ENCODE results near the gene TACC3. TPM values are rescaled to one million over a fixed set of nuclear protein-coding genes. Genes with fewer than 3 reads are reported as not detected.
A peak's percentile ranks its signal among the peaks of the same experiment; 100 is the strongest.

Gene TACC3
- total and polyA plus RNA-seq, 3 experiments from 2014 or later: 45.5 to 129 (median 124) TPM

DNA sequence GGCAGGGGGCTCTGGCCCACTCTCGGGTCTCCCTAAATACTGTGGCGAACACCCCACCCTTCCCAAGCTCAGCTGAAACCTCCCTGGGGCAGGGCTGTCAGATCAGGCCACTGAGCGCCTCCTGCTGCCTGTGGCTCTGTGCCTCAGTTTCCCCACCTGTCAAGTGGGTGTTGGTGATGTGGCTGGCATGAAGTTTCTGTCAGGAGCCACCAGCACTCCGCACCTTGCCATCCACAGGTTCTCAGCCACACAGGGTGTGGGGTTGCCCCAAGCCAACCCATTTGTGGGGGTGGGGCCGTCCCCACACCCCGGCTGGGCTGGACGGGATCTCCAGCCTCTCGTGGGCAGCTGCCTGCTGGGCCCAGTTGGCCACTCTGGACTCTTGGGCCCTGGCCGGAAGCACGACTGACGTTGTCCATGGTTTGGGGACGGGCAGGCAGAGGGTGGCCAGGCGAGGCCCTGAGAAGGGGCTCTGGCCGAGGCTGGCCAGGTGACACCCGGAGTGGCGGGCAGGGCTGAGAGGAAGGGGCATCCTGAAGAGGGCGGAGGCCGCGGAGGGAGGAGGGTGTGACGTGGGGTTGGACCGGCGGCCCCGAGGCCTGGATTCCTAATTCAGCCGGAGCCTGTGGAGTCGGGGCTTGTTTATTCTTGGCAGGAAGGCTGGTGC lies 66.2 kb downstream of the TACC3 start:
- Histone ChIP-seq H3K27ac (ENCODE audit: low read depth, low read length) (no peak overlapping the region), H3K9me3 (ENCODE audit: low read length) (no peaks in the 10 kb centered on the region), H3K36me3 (ENCODE audit: insufficient read depth, low read length) (no peaks in the 10 kb centered on the region), H3K27me3 (ENCODE audit: insufficient read depth, low read length, poor library complexity, severe bottlenecking) (no peaks in the 10 kb centered on the region), H3K4me3 (ENCODE audit: low read length) (no peak overlapping the region), H3K4me1 (ENCODE audit: insufficient read depth, low read length) (no peaks in the 10 kb centered on the region)
- H3K36me3 Mint-ChIP-seq: no peaks in the 10 kb centered on the region
- ChIA-PET POLR2A (no interaction called here), CTCF (no interaction called here)
- H3K27ac Mint-ChIP-seq: no peak overlapping the region
- H3K27me3 Mint-ChIP-seq: peaks cover 5 to 7% of the 10 kb centered on the region in 2 donors
- H3K4me1 Mint-ChIP-seq: no peaks in the 10 kb centered on the region
- no peak for DNase-seq
- no peaks in the 10 kb centered on the region for H3K9me3 Mint-ChIP-seq
- no peak overlapping the region for H3K4me3 Mint-ChIP-seq

DNA sequence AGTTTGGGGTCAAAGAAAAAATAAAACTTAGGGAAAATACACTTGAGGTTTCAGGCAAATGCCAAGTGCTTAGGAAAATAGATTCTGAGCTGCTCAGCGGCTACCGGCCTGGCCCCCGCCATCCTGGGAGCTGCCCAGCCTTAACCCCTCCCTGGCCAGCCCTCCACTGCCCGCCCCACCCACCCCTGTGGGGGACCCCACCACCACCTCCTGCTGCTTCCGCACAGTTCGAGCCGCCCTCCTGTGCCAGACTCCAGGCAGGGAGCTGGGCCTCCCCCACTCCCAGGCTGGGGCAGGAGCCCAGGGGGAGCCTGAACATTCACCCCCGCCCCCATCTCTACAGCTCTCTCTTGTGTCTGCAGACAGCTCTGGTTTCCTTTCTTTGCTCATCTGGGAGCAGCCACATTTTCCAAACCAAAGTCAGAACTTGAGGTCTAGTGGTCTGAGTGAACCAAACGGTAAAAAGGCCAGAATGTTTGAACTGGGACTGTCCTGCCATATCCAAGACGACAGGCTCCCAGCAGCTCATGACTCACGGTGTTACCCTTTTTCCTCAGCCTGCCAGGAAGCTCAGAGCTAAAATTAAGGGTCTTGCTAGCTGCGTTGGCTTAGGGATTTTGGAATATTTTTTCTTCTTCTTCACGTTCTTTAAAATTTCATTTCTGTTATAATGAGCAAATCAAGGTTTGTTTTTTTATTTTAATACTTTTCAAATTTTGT lies 67.1 kb downstream of the TACC3 start:
- no peaks in the 10 kb centered on the region for H3K4me1 Mint-ChIP-seq

DNA sequence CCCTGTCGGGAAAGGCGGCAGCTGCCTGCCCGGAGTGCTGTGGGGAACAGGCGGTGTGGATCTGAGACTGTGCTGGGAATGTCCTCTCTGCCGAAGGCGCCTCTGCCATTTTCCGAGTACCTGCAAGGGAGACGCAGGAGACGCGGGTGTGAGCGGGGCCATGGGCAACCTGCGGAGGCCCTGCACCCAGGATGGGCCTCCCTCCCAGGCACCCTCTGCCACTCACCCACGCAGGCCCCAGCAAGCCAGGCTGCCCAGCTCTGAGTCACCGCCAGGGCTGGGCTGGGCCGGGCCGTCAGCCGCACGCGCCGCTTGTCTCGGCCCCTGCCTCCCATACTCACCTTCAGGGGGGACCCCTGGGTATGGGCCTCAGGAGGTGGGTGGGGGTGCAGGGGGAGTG lies 68.2 kb downstream of the TACC3 start:
- Mint-ChIP-seq H3K4me1 (no peaks in the 10 kb centered on the region), H3K4me3 (no peak overlapping the region), H3K36me3 (no peaks in the 10 kb centered on the region), H3K27ac (no peak overlapping the region), H3K27me3 (peaks cover 5 to 7% of the 10 kb centered on the region in 2 donors), H3K9me3 (no peaks in the 10 kb centered on the region)
- no peak for DNase-seq
- Histone ChIP-seq H3K27ac (ENCODE audit: low read depth, low read length) (no peak overlapping the region), H3K9me3 (ENCODE audit: low read length) (no peaks in the 10 kb centered on the region), H3K4me3 (ENCODE audit: low read length) (no peak overlapping the region), H3K36me3 (ENCODE audit: insufficient read depth, low read length) (no peaks in the 10 kb centered on the region), H3K4me1 (ENCODE audit: insufficient read depth, low read length) (peaks cover 5% of the 10 kb centered on the region), H3K27me3 (ENCODE audit: insufficient read depth, low read length, poor library complexity, severe bottlenecking) (no peaks in the 10 kb centered on the region)
- ChIA-PET POLR2A (no interaction called here), CTCF (no interaction called here)

More for the DNA sequence above, 67.1 kb downstream of the TACC3 start:
- Mint-ChIP-seq H3K9me3 (no peaks in the 10 kb centered on the region), H3K27me3 (peaks cover 5 to 7% of the 10 kb centered on the region in 2 donors), H3K4me3 (no peak overlapping the region), H3K27ac (no peak overlapping the region), H3K36me3 (no peaks in the 10 kb centered on the region)
- Histone ChIP-seq H3K36me3 (ENCODE audit: insufficient read depth, low read length) (no peaks in the 10 kb centered on the region), H3K27ac (ENCODE audit: low read depth, low read length) (no peak overlapping the region), H3K4me3 (ENCODE audit: low read length) (no peak overlapping the region), H3K27me3 (ENCODE audit: insufficient read depth, low read length, poor library complexity, severe bottlenecking) (no peaks in the 10 kb centered on the region), H3K4me1 (ENCODE audit: insufficient read depth, low read length) (no peaks in the 10 kb centered on the region), H3K9me3 (ENCODE audit: low read length) (no peaks in the 10 kb centered on the region)
- no peak for DNase-seq
- ChIA-PET CTCF (no interaction called here), POLR2A (no interaction called here)

DNA sequence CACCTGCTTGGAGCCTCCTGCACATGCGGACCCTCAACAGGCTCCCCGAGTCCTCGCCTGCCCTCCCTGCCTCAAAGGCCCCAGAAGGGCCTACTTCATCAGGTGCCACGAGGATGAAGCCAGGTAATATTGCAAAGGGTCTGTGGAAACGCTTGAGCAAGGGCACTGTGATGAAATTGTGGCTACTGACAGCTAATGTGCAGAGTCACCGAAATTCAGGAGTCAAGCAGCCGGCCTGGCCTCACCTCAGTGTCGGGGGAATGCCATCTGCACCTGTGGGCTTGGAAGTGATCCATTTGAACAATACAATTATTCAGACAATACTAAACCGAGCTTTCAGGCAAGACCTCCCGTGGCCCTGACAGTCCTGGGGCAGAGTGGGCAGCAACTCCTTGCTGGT lies 68.7 kb downstream of the TACC3 start:
- no peaks in the 10 kb centered on the region for H3K27me3 ChIP-seq (ENCODE audit: insufficient read depth, low read length, poor library complexity, severe bottlenecking)
- H3K27ac ChIP-seq (ENCODE audit: low read depth, low read length): no peak overlapping the region
- Mint-ChIP-seq H3K4me3 (no peak overlapping the region), H3K4me1 (no peaks in the 10 kb centered on the region), H3K9me3 (no peaks in the 10 kb centered on the region), H3K36me3 (no peaks in the 10 kb centered on the region), H3K27me3 (peaks cover 5 to 7% of the 10 kb centered on the region in 2 donors), H3K27ac (no peak overlapping the region)
- ChIA-PET CTCF (no interaction called here), POLR2A (no interaction called here)
- H3K4me3 ChIP-seq (ENCODE audit: low read length): no peak overlapping the region
- no peaks in the 10 kb centered on the region for H3K36me3 ChIP-seq (ENCODE audit: insufficient read depth, low read length)
- H3K4me1 ChIP-seq (ENCODE audit: insufficient read depth, low read length): peaks cover 5% of the 10 kb centered on the region
- no peak for DNase-seq
- no peaks in the 10 kb centered on the region for H3K9me3 ChIP-seq (ENCODE audit: low read length)

DNA sequence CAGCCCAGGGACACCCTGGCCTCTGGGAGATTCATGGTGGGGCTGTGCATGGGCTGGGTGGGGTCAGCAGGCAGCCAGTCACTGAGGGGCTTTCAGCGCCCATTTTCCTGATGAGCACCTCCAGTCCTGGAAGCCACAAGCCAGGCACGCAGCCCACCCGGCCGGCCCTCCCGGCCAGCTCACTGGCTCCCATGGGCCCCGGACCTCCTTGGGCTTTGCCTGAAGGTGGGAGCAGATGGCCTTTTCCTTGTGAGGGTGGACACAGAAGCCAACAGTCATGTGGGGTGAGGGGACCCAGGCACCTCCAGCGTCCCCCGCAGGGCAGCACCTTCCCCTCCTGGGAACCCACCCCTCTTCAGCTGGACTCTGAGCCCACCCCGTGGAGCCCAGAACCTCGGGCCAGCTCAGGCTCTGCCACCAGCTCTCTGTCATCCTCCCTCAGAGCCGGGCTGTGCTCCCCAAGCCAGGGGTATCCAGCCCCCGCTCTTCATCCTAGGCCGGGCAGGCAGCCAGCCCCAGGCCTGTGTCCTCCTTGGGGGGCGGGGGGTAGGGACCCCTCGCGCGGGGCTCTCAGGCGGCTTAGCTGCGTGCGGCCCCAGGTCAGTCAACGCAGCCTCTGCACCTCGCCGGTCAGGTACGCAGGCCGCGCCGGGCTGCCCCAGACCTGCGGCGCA lies 71.0 kb downstream of the TACC3 start:
- H3K4me1 Mint-ChIP-seq: no peaks in the 10 kb centered on the region
- H3K9me3 Mint-ChIP-seq: no peaks in the 10 kb centered on the region
- H3K4me3 Mint-ChIP-seq: peak overlapping the region in 6 of 7 donors; percentile 41 to 61 (median 58)
- ChIA-PET POLR2A (no interaction called here), CTCF (no interaction called here)
- Histone ChIP-seq H3K4me3 (ENCODE audit: low read length) (no peak overlapping the region), H3K36me3 (ENCODE audit: insufficient read depth, low read length) (no peaks in the 10 kb centered on the region), H3K27me3 (ENCODE audit: insufficient read depth, low read length, poor library complexity, severe bottlenecking) (peaks cover 18% of the 10 kb centered on the region), H3K9me3 (ENCODE audit: low read length) (no peaks in the 10 kb centered on the region), H3K27ac (ENCODE audit: low read depth, low read length) (no peak overlapping the region), H3K4me1 (ENCODE audit: insufficient read depth, low read length) (peaks cover 12% of the 10 kb centered on the region)
- no peak for DNase-seq
- no peaks in the 10 kb centered on the region for H3K36me3 Mint-ChIP-seq
- H3K27me3 Mint-ChIP-seq: peaks cover 15 to 17% of the 10 kb centered on the region in 2 donors
- peak overlapping the region in 1 of 8 donors; percentile 41 for H3K27ac Mint-ChIP-seq

DNA sequence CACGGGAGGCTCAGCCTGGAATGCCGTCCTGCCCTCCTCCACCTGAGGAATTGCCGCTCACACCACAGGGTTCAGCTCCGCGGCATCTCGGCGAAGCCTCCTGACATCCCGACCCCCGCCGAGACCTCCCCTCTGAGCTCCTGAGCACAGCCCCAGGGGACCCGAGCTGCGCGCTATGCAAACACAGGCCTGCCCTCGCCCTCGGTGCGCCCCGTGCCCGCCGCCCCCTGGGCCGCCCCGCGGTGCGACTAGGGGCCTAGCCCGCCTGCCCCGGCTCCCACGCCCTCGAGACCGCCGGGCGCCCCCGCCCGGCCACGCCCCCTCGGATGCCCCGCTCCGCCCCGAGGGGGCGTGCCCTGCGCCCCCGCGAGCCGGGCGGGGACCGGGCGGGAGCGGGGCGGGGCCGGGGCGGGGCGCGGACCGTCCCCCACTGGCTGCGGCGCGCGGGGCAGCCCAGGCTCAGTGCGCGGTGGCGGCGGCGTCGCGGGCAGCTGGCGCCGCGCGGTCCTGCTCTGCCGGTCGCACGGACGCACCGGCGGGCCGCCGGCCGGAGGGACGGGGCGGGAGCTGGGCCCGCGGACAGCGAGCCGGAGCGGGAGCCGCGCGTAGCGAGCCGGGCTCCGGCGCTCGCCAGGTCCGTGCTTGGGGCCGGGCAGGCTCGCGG lies 71.6 kb downstream of the TACC3 start, which contains the start of gene FGFR3:
TSS of gene FGFR3 (plus strand) at position 462 of the 664 bp plus-strand sequence. CDS start 642 bp downstream, outside the sequence.
- no peak within 1 kb of the TSS for H3K4me3 ChIP-seq (ENCODE audit: low read length)

DNA sequence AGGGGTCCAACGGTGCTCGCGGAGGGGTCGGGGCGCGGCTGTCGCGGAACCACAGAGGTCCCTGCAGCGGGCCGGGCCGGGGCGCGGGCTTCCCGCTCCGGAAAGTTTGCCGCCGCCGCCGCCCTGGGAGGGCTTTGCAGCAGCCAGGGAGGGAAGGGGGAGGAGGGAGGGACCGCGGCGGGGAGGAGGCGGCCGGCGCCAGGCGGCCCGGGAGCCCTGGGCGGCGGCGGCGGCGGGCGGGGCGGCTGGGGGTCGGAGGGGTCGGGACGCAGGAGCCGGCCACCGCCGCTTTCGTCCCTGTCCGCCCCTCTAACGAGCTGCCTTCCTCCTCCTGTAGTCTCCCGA lies 72.1 kb downstream of the TACC3 start:
- H3K36me3 Mint-ChIP-seq: no peaks in the 10 kb centered on the region
- no peak overlapping the region for H3K4me3 Mint-ChIP-seq
- ChIA-PET CTCF (no interaction called here), POLR2A (no interaction called here)
- H3K9me3 Mint-ChIP-seq: no peaks in the 10 kb centered on the region
- Histone ChIP-seq H3K9me3 (ENCODE audit: low read length) (no peaks in the 10 kb centered on the region), H3K4me3 (ENCODE audit: low read length) (no peak overlapping the region), H3K36me3 (ENCODE audit: insufficient read depth, low read length) (no peaks in the 10 kb centered on the region), H3K27ac (ENCODE audit: low read depth, low read length) (no peak overlapping the region), H3K4me1 (ENCODE audit: insufficient read depth, low read length) (peaks cover 12% of the 10 kb centered on the region), H3K27me3 (ENCODE audit: insufficient read depth, low read length, poor library complexity, severe bottlenecking) (peaks cover 18% of the 10 kb centered on the region)
- DNase-seq: peak in 2 of 5 donors; percentile 30 to 33
- H3K4me1 Mint-ChIP-seq: no peaks in the 10 kb centered on the region
- H3K27me3 Mint-ChIP-seq: peaks cover 15 to 17% of the 10 kb centered on the region in 2 donors
- no peak overlapping the region for H3K27ac Mint-ChIP-seq

More for the DNA sequence above, 71.6 kb downstream of the TACC3 start, which contains the start of gene FGFR3:
- H3K4me1 ChIP-seq (ENCODE audit: insufficient read depth, low read length): peaks cover 12% of the 10 kb centered on the region
- ChIA-PET CTCF (no interaction called here), POLR2A (no interaction called here)
- Mint-ChIP-seq H3K27me3 (peaks cover 15 to 17% of the 10 kb centered on the region in 2 donors), H3K9me3 (no peaks in the 10 kb centered on the region), H3K36me3 (no peaks in the 10 kb centered on the region), H3K4me3 (peak within 1 kb of the TSS; percentile 19 to 61 (median 55)), H3K27ac (peak within 1 kb of the TSS in 1 of 8 donors; percentile 41), H3K4me1 (no peaks in the 10 kb centered on the region)
- peak in 4 of 5 donors; percentile 10 to 31 (median 18) for DNase-seq
- no peaks in the 10 kb centered on the region for H3K9me3 ChIP-seq (ENCODE audit: low read length)
- peaks cover 18% of the 10 kb centered on the region for H3K27me3 ChIP-seq (ENCODE audit: insufficient read depth, low read length, poor library complexity, severe bottlenecking)
- H3K27ac ChIP-seq (ENCODE audit: low read depth, low read length): no peak within 1 kb of the TSS
- H3K36me3 ChIP-seq (ENCODE audit: insufficient read depth, low read length): no peaks in the 10 kb centered on the region

All from CD8-positive, alpha-beta memory T cell (primary cell).